ENCODE data around the gene KARS1.

KARS1 gene

DNA sequence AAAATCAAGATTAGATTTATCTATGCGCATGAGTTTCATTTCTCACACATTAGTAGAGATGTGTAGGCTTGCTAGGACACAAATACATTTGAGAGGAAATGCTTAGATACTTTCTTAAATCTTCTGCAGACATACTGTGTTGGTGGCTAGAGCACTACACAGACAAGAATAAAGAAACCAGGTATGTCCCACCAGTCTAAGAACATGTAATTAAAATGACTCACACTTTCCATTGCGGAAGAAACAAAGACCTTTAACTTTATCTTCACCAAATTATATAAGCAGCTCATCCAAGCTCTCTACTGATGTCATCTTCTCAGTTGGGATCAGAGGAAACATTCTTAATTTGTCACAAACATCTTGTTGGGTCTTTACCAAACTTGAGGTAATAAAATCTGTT is 68.7 kb downstream of the KARS1 start:
- DNase-seq = no peak

DNA sequence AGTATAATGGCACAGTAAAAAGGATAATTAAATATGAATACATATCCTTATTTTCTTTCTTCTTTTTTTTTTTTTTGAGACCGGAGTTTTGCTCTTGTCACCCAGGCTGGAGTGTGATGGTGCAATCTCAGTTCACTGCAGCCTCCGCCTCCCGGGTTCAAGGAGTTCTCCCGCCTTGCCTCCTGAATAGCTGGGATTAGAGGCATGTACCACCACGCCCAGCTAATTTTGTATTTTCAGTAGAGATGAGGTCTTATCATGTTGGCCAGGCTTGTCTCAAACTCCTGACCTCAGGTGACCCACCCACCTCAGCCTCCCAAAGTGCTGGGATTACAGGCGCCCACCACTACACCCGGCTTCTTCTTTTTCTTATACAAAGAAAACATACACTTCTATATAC is 69.3 kb downstream of the KARS1 start:
- no peak for DNase-seq

All from activated CD8-positive, alpha-beta memory T cell treated with anti-CD3 and anti-CD28 coated beads for 24 hours (primary cell).